Activated naive CD4-positive, alpha-beta T cell treated with anti-CD3 and anti-CD28 coated beads, Interleukin-2, amount 50 U/mL, for 16 hours (primary cell): Measurements from ENCODE around the gene GCC1.

Experiments used
- DNase-seq: peaks from one replicate; pipeline ENCODE4 v3.0.0-alpha.2; 2020

Gene GCC1

DNA sequence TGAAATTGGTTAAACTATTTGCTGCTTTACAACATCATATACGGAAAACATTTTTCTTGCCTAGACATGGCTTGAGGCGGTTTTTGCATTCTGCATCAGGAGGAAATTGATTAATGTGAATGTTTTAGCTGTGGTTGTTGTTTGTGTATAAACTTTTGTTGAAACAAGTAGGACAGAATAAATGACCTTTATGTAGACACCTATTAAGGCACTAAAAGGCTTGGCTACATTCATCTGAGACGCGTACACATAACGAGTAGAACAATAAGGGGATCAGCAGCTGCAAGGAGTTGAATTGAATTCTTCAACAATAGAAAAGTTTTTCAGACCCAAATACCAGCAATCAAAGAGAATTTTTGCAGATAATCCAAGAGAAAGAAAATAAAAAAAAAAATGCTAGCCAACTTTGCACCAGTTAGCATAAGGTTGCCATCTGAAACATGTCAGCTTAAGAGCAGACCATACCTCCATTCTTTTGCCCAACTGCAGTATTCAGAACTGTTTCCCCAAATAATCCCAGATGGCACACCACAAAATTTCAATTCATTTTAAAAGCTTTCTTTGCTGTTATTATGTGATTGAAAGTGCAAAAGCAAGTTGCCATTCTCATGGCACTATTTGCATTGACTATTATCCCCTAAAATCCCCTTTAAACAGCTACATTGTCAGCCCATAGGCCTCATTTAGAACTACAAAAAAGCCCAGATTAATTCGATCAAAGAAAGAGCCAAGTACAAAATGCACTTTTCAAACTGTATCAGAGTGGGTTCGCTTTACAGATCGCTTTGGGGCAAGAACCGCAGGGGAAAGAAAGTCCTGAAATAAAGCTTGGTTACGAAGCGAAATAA is 49.6 kb downstream of the GCC1 start:
- no peak for DNase-seq

DNA sequence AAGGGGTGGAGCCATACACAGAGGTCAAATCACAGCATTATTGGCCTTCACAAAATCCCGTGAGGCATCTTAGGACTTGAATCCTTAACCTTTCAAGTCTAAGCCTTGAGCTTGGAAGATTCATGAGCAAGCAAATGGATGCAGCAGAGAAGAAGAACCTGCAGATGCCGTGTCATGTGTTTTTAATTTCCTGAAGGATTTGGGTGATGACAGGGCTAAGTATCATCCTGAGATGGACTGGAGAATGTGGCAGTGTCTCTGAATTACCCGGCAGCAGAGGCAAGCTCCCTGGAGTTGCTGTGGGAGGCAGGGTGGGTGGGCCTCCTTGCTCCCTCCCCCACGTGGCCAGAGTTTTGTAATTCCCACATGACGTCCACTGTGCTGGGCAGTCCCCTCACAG is 50.8 kb downstream of the GCC1 start:
- no peak for DNase-seq

DNA sequence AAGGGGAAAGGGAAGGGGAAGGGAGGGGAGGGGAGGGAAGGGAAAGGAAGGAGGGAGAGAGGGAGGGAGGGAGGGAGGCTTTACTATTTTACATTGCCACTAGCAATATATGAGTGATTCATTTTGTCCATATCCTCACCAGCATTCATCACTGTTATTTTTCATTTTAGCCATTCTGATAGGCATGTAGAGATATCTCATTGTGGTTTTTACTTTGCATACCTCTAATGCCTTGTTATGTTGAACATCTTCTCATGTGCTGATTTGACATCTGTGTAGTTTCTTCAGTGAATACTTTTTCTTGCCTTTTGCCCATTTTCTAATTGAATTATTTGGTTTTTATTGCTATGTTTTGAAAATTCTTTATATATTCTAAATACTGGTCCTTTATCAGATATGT is 52.7 kb downstream of the GCC1 start:
- DNase-seq = no peak

DNA sequence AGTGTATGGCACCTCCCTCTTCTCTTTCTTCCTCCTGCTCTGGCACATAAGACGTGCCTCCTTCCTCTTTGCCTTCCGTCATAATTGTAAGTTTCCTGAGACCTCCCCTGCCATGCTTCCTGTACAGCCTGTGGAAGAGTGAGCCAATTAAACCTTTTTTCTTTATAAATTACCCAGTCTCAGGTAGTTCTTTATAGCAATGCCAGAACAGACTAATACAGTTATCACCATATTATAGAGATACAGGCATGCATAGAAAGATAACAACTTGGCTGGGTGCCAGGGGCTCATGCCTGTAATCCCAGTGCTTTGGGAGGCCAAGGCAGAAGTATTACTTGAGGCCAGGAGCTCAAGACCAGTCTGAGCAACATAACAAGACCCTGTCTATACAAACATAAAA is 53.2 kb downstream of the GCC1 start:
- no peak for DNase-seq
